RCC 7860 (cell line): ENCODE results near the gene P2RY2.
"Not testable (repeated sequence)": the region's sequence is repeated elsewhere in the genome, so short reads cannot be mapped to it uniquely, and the experiment has no call there.

ENCODE experiments used
- DNase-seq: peaks from one replicate; pipeline ENCODE4 v3.0.0-alpha.2; 2015; ENCODE audit warnings: low spot score
- FAIRE-seq: peaks from 2 replicates; lab custom pipeline; 2012; peaks lifted over from hg19 to GRCh38; lab: Jason Lieb, UNC

Gene P2RY2

GRCh38 chr11:73265853-73266645 lies 48.0 kb downstream of the P2RY2 start:
- DNase-seq (no peak), FAIRE-seq (no peak)

GRCh38 chr11:73266646-73267020 lies 48.6 kb downstream of the P2RY2 start:
- no peak for DNase-seq
- FAIRE-seq, result no peak

DNA sequence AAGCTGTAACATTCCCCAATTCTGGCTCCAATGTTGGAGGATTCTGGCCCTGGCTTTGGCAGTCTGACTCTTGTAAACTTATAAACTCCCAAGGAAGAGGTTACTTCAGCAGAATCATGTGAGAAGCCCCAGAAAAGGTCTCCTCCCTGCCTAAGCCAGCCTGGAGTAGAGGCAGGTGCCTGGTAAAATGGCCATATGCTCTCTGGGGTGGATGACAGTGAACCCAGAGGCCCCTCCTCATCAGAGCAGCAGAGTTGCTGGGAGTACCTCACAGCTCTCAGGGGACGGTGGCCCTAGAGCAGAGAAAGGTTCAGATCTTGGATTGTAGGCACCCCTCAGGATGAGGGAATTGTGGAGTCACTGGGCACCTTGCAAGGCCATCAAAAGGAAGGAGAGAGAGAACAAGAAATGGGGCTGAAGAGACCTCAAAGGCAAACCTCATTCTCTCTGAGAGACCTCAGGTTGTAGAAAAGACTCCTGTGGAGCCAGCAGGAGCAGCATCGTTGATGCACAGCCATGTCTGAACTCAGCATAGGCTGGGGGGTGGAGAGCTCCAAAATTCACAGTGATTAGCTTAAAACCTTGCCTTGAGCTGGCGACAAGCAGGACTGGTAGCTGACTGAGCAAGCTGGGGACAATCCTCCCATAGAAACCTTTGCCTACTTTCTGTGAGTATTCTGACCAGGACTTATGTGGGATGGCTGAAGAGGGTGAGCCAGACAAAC lies 49.2 kb downstream of the P2RY2 start:
- no peak for FAIRE-seq
- DNase-seq, result no peak

DNA sequence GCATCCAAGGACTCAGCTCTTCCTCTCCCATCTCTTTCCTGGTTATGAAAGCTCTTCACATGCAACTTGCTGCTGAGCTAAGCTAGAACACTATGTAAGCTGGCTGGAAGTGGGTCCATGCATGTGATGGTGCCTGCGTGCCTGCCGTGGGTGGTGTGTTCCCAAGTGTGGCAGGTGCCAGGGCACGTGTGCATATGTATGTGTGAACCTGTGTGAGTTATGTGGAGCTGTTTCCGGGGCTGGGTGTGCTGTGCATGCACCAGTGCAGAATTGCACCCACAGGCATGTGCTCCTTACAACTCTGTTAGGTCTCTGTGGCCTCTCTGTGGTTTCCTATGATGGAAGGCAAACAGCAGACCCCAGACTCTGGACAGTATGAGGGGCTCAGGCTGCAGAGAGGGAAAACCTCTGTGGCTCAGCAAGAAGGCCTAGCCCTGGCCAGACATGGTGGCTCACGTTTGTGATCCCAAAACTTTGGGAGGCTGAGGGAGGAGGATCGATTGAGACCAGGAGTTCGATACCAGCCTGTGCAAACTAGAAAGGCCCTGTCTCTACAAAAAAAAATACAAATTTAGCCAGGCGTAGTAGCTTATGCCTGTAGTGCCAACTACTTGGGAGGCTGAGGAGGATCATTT lies 49.9 kb downstream of the P2RY2 start:
- FAIRE-seq (no peak), DNase-seq (no peak)

DNA sequence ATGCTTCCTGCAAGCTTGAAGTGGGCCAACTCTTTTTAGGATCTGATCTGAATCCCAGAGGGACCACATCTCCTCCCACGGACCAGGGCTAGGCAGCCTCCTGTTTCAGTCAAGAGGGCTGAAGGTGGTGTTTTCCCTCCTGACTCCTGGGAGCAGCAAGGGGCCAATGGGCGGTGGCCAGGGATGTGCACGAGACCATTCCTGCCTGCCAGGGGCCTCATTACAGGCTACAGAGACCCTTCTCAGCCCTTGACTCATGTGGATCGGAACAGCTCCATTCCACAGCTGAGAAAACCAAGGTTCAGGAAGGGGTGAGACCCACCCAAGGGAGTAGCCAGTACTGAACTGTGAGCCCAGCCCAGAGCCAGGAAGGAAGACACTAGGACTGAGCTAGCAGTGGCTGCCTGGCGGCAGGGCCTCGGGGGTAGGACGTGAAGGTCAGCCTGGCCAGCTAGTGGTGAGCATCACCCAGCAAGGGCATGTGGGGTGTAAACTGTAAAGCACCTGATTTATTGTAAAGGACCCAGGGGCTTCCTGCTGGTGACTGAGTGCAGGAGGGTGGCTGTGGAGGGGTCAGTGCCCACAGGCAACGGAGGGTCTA lies 50.7 kb downstream of the P2RY2 start:
- DNase-seq (no peak), FAIRE-seq (no peak)

DNA sequence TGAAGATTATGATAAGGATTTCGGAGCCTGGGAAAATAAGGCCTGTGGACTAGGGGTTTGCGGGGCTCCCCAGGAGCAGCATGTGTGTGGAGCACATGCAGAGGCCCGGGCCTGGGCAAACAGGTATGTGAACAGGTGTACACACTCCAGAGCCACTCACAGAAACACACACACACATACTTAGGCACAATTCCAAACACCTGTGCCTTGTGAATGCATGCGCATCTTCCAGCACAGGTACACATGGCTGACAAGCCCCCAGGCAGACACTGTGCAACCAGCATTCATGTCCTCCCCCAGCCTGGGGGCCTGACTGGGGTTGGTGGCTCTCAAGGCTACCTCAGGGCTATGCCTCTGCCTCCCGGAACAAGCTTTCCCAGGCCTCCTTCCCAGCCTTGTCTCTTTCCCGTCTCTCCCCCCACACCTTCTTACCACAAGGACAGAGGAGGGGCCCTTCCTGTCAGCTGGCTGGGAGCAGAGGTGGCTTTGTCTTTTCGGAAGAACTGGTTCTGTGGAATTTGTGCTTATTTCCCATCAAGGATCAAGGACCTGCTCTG lies 51.5 kb downstream of the P2RY2 start:
- no peak for FAIRE-seq
- DNase-seq, result no peak

DNA sequence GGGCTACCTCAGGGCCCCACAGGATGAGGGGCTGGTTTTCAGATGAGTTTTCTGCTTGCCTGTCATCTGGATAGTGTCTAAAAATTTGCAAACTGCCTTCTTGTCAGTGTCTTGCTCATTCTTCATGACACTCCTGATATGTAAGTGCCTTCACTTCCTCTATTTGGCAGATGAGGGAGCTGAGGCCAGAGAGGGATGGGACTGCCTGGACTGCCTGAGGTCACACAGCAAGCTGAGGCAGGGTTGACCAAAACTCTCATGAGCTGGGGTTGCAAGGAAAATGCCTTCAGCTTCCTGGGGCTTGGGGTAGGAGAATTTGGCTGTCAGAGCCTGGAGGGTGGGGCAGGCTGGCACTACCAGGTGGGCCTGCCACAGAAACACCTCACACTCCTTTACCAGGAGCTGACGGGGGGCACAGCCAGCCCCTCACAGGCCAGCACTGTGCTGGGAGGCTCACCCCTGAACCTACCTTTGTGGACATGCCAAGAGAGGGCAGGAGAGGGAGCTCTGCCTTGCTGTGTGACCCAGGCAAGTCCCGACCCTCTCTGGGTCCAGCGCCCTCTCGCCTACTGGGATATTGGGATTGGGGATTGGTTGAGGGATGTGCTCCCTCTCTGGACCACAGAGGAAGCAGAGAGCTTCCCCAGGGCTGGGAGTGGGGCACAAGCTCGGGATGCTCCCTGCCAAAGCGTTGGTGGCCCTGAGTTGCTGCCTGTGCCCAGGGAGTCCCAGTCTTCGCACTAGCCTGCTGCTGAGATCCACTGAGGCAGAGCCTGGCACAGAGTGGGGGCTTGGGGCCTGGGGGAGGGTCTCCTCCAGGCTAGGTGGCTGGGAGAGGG lies 52.2 kb downstream of the P2RY2 start:
- no peak for DNase-seq
- FAIRE-seq, result no peak

DNA sequence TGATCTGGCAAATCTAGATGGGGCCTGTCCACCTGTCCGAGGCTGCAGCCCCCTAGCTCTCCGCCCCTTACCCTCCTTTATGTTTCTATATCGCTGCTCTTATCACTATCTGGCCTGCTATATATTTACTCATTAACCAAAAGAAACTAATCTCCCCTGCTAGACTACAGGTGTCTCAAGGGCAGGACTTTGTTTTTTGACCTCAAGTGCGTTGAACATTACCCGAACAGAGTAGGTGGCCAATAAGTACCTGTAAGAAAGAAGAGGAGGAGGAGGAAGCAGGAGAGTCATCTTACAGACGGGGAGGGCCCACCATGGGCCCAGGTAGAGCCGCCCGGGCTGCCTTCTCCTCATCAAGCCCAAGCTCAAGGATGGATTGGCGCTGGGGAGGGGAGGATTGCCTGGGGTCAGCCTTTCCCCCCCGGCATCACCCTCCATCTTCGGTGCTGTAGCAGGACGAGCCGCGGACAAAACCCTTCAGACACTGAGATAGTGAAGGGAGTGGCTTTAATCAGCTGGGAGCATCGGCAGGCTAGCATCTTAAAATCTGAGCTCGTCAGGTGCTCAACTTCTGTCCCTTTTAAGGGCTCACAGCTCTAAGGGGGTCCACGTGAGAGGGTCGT lies 52.9 kb downstream of the P2RY2 start:
- FAIRE-seq (no peak), DNase-seq (no peak)

- not testable (repeated sequence) for FAIRE-seq, DNase-seq
These were observed 53.4 kb downstream of the P2RY2 start for GRCh38 chr11:73271478-73271865.

- FAIRE-seq, result peak; percentile 49
- peak; percentile 52 for DNase-seq
These were observed 54.0 kb downstream of the P2RY2 start, which contains the start of gene P2RY6 for GRCh38 chr11:73271936-73272679. Gene P2RY6, plus strand, starts transcription at chr11:73272338. Its CDS starts 24,181 bp downstream, at chr11:73296519.

GRCh38 chr11:73272680-73273038 lies 54.6 kb downstream of the P2RY2 start:
- DNase-seq (no peak), FAIRE-seq (no peak)

DNA sequence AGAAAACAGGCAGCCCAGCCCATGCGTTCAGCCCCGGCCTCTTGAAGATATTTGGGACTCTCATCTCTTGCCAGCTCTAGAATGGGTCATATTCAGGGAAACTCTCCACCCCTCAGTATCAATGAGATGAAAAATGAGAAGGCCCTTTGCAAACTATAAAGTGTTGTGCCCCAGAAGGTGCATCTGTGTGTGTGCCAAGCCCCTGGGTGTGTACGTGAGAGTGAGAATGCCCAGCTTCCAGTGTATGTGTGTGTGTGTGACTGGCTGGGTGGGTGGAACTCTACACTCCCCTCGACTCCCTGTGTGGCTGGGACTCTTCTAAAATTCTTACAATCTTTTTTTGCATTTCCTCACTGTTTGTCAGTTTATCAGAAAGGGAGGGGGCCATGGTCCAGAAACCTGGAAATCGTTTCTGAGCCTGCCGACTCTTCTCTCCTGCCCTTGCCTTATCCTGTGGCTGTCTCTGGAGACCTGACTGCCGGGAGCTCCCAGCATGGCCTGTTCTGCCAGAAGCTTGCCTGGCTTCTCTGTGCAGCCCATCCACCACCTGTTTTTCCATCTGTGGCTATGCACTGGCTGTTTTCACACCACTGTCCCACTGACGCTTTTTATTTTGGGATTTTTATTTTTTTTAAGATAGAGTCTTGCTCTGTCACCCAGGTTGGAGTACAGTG lies 55.3 kb downstream of the P2RY2 start:
- no peak for DNase-seq
- FAIRE-seq, result no peak

GRCh38 chr11:73274191-73274590 lies 56.1 kb downstream of the P2RY2 start:
- DNase-seq, FAIRE-seq: not testable (repeated sequence)

DNA sequence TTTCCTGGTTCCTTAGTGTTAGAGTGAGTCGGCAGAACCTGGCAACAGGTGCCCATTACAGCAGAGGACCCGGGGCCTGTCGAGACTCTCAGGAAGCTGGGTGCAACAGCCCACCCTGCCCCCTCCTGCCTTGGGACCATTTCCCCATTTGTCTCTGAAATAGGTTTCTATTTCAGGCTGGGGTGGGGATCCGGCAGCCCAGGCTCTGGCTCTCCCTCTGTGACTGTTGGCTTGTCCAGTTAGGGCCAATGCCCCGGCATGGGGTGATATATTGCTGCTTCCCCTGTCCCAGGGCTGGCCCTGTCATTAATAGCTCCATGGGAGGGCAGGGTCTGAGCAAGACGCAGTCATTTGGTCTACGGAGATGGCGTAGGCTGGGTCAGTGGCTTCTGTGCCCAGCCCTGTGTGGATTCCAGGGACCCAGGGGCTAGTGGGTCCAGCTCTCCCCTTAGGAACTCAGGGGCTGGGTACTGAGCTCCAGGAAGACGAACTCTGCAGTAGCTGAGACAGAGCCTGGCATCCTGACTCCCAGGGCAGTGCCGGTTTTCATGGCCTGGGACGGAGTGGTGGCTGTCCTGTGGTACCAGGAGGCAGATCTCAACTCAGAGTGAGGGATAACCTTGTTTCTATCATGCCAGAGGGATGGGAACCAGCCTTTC lies 56.8 kb downstream of the P2RY2 start:
- FAIRE-seq, result no peak

GRCh38 chr11:73275381-73275750 lies 57.3 kb downstream of the P2RY2 start:
- DNase-seq (no peak), FAIRE-seq (no peak)

More for the DNA sequence above, 56.8 kb downstream of the P2RY2 start:
- no peak for DNase-seq

DNA sequence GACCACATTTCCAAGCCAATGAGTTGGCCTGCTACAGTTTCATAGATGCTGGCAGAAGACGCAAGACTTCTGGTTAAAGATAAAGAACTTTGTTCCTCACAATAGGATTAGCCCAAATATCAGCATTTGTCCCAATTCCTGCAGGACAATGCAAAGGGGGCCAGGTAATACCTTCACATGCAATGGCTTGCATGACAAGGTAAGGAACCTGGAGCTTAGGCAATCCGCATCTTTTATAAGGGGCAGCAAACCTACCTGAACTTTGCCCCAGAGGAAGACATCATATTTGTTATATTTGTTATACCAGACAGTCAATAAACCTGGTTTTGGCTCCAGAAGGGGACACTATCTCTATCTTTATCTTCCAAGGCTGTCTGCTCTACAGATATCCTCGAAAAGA lies 59.4 kb downstream of the P2RY2 start:
- FAIRE-seq (no peak), DNase-seq (no peak)

DNA sequence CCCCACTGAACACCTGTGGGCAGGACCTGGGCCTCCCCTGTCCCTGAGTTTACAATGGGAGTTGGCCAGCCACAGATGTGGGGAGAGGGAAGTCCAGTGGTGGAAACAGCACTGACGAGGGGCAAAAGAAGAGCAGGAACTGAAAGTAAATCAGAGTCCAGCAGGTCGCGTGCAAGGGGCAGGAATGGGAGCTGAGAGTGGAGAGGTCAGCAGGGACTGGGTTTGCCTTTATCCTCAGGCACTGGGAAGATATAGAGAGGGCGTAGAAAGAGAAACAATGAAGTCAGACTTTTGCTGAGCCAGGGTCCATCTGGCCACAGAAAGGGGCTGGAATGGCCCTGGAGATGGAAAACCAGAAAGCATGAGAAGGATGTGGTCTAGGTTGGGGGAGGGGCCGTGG lies 62.5 kb downstream of the P2RY2 start:
- DNase-seq, result no peak

DNA sequence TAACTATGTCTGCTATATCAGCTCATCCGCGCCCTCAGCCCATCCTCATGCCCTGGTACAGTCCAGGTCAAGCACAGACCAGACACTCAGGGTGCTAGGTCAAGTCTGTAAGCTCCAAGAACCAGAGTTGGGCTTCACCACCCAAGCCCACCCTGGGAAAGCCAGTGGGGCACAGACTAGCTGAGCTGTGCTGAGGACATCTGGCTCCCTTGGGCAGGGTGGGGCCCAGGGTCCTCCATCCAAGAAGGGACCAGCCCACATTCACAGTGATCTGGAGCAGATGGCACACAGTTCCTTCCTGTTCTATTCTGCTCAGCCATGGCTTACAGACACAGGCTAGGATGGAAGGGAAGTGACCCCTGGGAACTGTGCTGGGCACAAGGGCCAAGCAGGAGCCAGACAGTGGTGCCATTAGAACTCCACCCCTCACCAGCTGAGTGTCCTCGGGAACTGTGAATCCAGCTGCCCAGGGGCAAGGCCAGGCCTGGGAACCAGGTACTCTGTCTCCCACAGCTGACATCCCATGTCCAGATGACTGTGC lies 63.2 kb downstream of the P2RY2 start:
- DNase-seq, result no peak
- FAIRE-seq, result no peak

More for the DNA sequence above, 62.5 kb downstream of the P2RY2 start:
- no peak for FAIRE-seq
